ENCODE results near the gene SYT7. TPM values are rescaled to one million over a fixed set of nuclear protein-coding genes. Genes with fewer than 3 reads are reported as not detected.
A peak's percentile ranks its signal among the peaks of the same experiment; 100 is the strongest.

The SYT7 gene, protein sequence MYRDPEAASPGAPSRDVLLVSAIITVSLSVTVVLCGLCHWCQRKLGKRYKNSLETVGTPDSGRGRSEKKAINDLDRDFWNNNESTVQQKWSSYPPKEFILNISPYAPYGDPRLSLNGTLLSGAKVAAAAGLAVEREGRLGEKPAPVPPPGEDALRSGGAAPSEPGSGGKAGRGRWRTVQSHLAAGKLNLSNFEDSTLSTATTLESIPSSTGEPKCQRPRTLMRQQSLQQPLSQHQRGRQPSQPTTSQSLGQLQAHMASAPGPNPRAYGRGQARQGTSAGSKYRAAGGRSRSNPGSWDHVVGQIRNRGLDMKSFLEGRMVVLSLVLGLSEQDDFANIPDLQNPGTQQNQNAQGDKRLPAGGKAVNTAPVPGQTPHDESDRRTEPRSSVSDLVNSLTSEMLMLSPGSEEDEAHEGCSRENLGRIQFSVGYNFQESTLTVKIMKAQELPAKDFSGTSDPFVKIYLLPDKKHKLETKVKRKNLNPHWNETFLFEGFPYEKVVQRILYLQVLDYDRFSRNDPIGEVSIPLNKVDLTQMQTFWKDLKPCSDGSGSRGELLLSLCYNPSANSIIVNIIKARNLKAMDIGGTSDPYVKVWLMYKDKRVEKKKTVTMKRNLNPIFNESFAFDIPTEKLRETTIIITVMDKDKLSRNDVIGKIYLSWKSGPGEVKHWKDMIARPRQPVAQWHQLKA
- 10 to 100 TPM in 1 of 4 donors, 1 to 10 TPM in 1, under 1 TPM in 2; 0.81 to 12.2 (median 3.0) TPM for polyA plus RNA-seq
- long read RNA-seq, donor 1, full-length matches to known transcripts = 4 of 4 reads
- long read RNA-seq, donor 1, partial matches to known transcripts = 0 of 4 reads
- long read RNA-seq, donor 1, other reads (novel, unspliced or antisense) = 0 of 4 reads
- long read RNA-seq, donor 2 = 0 reads
- long read RNA-seq, donor 3, full-length matches to known transcripts = 4 of 4 reads
- long read RNA-seq, donor 3, partial matches to known transcripts = 0 of 4 reads
- long read RNA-seq, donor 3, other reads (novel, unspliced or antisense) = 0 of 4 reads
- long read RNA-seq, donor 4 = 0 reads
- long read RNA-seq, donor 5 = 0 reads
- long read RNA-seq, donor 6, full-length matches to known transcripts = 1 of 1 reads
- long read RNA-seq, donor 6, partial matches to known transcripts = 0 of 1 reads
- long read RNA-seq, donor 6, other reads (novel, unspliced or antisense) = 0 of 1 reads
- long read RNA-seq, donor 7 = 0 reads
- long read RNA-seq, donor 8 = 0 reads
- long read RNA-seq, donor 9 = 0 reads
- long read RNA-seq, donor 10, partial matches to known transcripts = 337 of 337 reads
- long read RNA-seq, donor 10, other reads (novel, unspliced or antisense) = 0 of 337 reads

GRCh38 chr11:61581030-61581928, at the start of gene SYT7:
TSS of gene SYT7 (minus strand) at chr11:61581076. CDS start at chr11:61580820, 256 bp downstream.
- peaks cover 2 to 8% (median 3%) of the 10 kb centered on the region in 3 donors for H3K4me1 ChIP-seq (ENCODE audit: control insufficient read depth in 3 of 3, insufficient read depth in 2 of 3, low read depth in 1 of 3, low read length in 2 of 3)
- WGBS, 3 donors = 0 to 1% (median 1%) methylated on average over 27 to 96 of the region's 96 CpGs
- peak within 1 kb of the TSS; percentile 32 to 56 (median 43) for H3K4me3 ChIP-seq (ENCODE audit: low read depth in 1 of 3, low read length in 3 of 3)
- no peak for FAIRE-seq
- peak; percentile 93 to 99 for DNase-seq
- H3K27me3 ChIP-seq (ENCODE audit: control insufficient read depth in 3 of 3, insufficient read depth in 3 of 3, low read length in 3 of 3) = peaks cover 2 to 44% (median 18%) of the 10 kb centered on the region in 3 donors
- H3K27ac ChIP-seq (ENCODE audit: low read depth in 1 of 3, low read length in 2 of 3) = peak within 1 kb of the TSS in 1 of 3 donors; percentile 34
- H3K9me3 ChIP-seq (ENCODE audit: control insufficient read depth in 2 of 2, insufficient read depth in 1 of 2, low read depth in 1 of 2, low read length in 1 of 2) = peaks cover 0 to 2% of the 10 kb centered on the region in 2 donors
- no peaks in the 10 kb centered on the region for H3K36me3 ChIP-seq (ENCODE audit: control insufficient read depth in 3 of 3, insufficient read depth in 2 of 3, low read depth in 1 of 3, low read length in 3 of 3)

GRCh38 chr11:61630089-61630488, 49.2 kb upstream of the SYT7 start:
- DNase-seq (no peak), FAIRE-seq (no peak)
- H3K27me3 ChIP-seq (ENCODE audit: control insufficient read depth in 3 of 3, insufficient read depth in 3 of 3, low read length in 3 of 3) = no peaks in the 10 kb centered on the region
- H3K4me1 ChIP-seq (ENCODE audit: control insufficient read depth in 3 of 3, insufficient read depth in 2 of 3, low read depth in 1 of 3, low read length in 2 of 3) = peaks cover 0 to 13% (median 0%) of the 10 kb centered on the region in 3 donors
- no peaks in the 10 kb centered on the region for H3K36me3 ChIP-seq (ENCODE audit: control insufficient read depth in 3 of 3, insufficient read depth in 2 of 3, low read depth in 1 of 3, low read length in 3 of 3)
- 61 to 67% (median 67%) methylated on average over 10 of the region's 10 CpGs for WGBS, 3 donors
- no peak overlapping the region for H3K4me3 ChIP-seq (ENCODE audit: low read depth in 1 of 3, low read length in 3 of 3)
- H3K27ac ChIP-seq (ENCODE audit: low read depth in 1 of 3, low read length in 2 of 3) = no peak overlapping the region
- H3K9me3 ChIP-seq (ENCODE audit: control insufficient read depth in 2 of 2, insufficient read depth in 1 of 2, low read depth in 1 of 2, low read length in 1 of 2) = no peaks in the 10 kb centered on the region

GRCh38 chr11:61629082-61629833, 48.4 kb upstream of the SYT7 start:
- FAIRE-seq = no peak

DNA sequence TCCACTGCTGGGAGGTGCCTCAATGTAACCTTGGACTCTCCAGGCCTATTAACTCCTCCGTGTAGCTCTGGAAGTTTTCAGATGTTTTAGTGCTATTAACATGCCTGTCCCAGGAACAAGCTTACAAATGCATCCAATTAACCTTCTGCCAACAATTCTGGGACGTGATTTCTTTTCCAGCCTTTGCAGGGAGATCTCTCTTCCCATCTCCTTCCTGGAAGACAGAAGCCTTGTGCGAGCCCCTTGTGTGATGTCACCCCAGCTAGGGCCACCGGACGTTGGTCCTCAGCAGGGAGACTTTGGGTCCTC, 47.7 kb upstream of the SYT7 start:
- WGBS, 3 donors = 59 to 71% (median 69%) methylated on average over 5 of the region's 5 CpGs
- Histone ChIP-seq H3K27me3 (ENCODE audit: control insufficient read depth in 3 of 3, insufficient read depth in 3 of 3, low read length in 3 of 3) (no peaks in the 10 kb centered on the region), H3K9me3 (ENCODE audit: control insufficient read depth in 2 of 2, insufficient read depth in 1 of 2, low read depth in 1 of 2, low read length in 1 of 2) (no peaks in the 10 kb centered on the region), H3K4me1 (ENCODE audit: control insufficient read depth in 3 of 3, insufficient read depth in 2 of 3, low read depth in 1 of 3, low read length in 2 of 3) (peaks cover 0 to 13% (median 0%) of the 10 kb centered on the region in 3 donors), H3K4me3 (ENCODE audit: low read depth in 1 of 3, low read length in 3 of 3) (no peak overlapping the region), H3K27ac (ENCODE audit: low read depth in 1 of 3, low read length in 2 of 3) (no peak overlapping the region), H3K36me3 (ENCODE audit: control insufficient read depth in 3 of 3, insufficient read depth in 2 of 3, low read depth in 1 of 3, low read length in 3 of 3) (no peaks in the 10 kb centered on the region)
- no peak for DNase-seq
- FAIRE-seq = no peak

More at GRCh38 chr11:61629082-61629833, 48.4 kb upstream of the SYT7 start:
- Histone ChIP-seq H3K9me3 (ENCODE audit: control insufficient read depth in 2 of 2, insufficient read depth in 1 of 2, low read depth in 1 of 2, low read length in 1 of 2) (no peaks in the 10 kb centered on the region), H3K4me3 (ENCODE audit: low read depth in 1 of 3, low read length in 3 of 3) (no peak overlapping the region), H3K27ac (ENCODE audit: low read depth in 1 of 3, low read length in 2 of 3) (no peak overlapping the region), H3K27me3 (ENCODE audit: control insufficient read depth in 3 of 3, insufficient read depth in 3 of 3, low read length in 3 of 3) (no peaks in the 10 kb centered on the region), H3K36me3 (ENCODE audit: control insufficient read depth in 3 of 3, insufficient read depth in 2 of 3, low read depth in 1 of 3, low read length in 3 of 3) (no peaks in the 10 kb centered on the region), H3K4me1 (ENCODE audit: control insufficient read depth in 3 of 3, insufficient read depth in 2 of 3, low read depth in 1 of 3, low read length in 2 of 3) (peaks cover 0 to 13% (median 0%) of the 10 kb centered on the region in 3 donors)
- WGBS, 3 donors = 81 to 83% (median 81%) methylated on average over 16 to 18 of the region's 18 CpGs
- DNase-seq = no peak

- WGBS, 3 donors = 59 to 71% (median 62%) methylated on average over 13 of the region's 13 CpGs
- no peak for FAIRE-seq
- no peaks in the 10 kb centered on the region for H3K9me3 ChIP-seq (ENCODE audit: control insufficient read depth in 2 of 2, insufficient read depth in 1 of 2, low read depth in 1 of 2, low read length in 1 of 2)
Measured at GRCh38 chr11:61627850-61628661, 47.2 kb upstream of the SYT7 start.

GRCh38 chr11:61626580-61627380, 45.9 kb upstream of the SYT7 start:
- H3K27ac ChIP-seq (ENCODE audit: low read depth in 1 of 3, low read length in 2 of 3) = peak overlapping the region in 1 of 3 donors; percentile 84
- peak; percentile 42 to 95 for DNase-seq
- no peak for FAIRE-seq
- no peaks in the 10 kb centered on the region for H3K36me3 ChIP-seq (ENCODE audit: control insufficient read depth in 3 of 3, insufficient read depth in 2 of 3, low read depth in 1 of 3, low read length in 3 of 3)
- H3K27me3 ChIP-seq (ENCODE audit: control insufficient read depth in 3 of 3, insufficient read depth in 3 of 3, low read length in 3 of 3) = no peaks in the 10 kb centered on the region
- H3K4me3 ChIP-seq (ENCODE audit: low read depth in 1 of 3, low read length in 3 of 3) = no peak overlapping the region
- no peaks in the 10 kb centered on the region for H3K9me3 ChIP-seq (ENCODE audit: control insufficient read depth in 2 of 2, insufficient read depth in 1 of 2, low read depth in 1 of 2, low read length in 1 of 2)
- WGBS, 3 donors = 34 to 50% (median 37%) methylated on average over 10 of the region's 10 CpGs
- peaks cover 0 to 13% (median 0%) of the 10 kb centered on the region in 3 donors for H3K4me1 ChIP-seq (ENCODE audit: control insufficient read depth in 3 of 3, insufficient read depth in 2 of 3, low read depth in 1 of 3, low read length in 2 of 3)

More at GRCh38 chr11:61627850-61628661, 47.2 kb upstream of the SYT7 start:
- Histone ChIP-seq H3K4me3 (ENCODE audit: low read depth in 1 of 3, low read length in 3 of 3) (no peak overlapping the region), H3K27me3 (ENCODE audit: control insufficient read depth in 3 of 3, insufficient read depth in 3 of 3, low read length in 3 of 3) (no peaks in the 10 kb centered on the region), H3K36me3 (ENCODE audit: control insufficient read depth in 3 of 3, insufficient read depth in 2 of 3, low read depth in 1 of 3, low read length in 3 of 3) (no peaks in the 10 kb centered on the region), H3K27ac (ENCODE audit: low read depth in 1 of 3, low read length in 2 of 3) (no peak overlapping the region), H3K4me1 (ENCODE audit: control insufficient read depth in 3 of 3, insufficient read depth in 2 of 3, low read depth in 1 of 3, low read length in 2 of 3) (peaks cover 0 to 13% (median 0%) of the 10 kb centered on the region in 3 donors)
- DNase-seq = peak; percentile 41 to 78
